DMS153 (cell line): Measurements from ENCODE around the gene PLD5.
"Not testable (repeated sequence)": the region's sequence is repeated elsewhere in the genome, so short reads cannot be mapped to it uniquely, and the experiment has no call there.

Source experiments
- DNase-seq: peaks from one replicate; lab custom pipeline; 2025; lab: John Stamatoyannopoulos, UW

Gene PLD5

GRCh38 chr1:242211254-242212022 is 313.1 kb downstream of the PLD5 start:
- DNase-seq, result no peak

GRCh38 chr1:242210316-242210715 is 314.2 kb downstream of the PLD5 start:
- not testable (repeated sequence) for DNase-seq

GRCh38 chr1:242209063-242209462 is 315.4 kb downstream of the PLD5 start:
- no peak for DNase-seq

- no peak for DNase-seq
Measured at GRCh38 chr1:242208021-242208420, 316.5 kb downstream of the PLD5 start.

GRCh38 chr1:242206994-242207393 is 317.5 kb downstream of the PLD5 start:
- DNase-seq, result no peak

GRCh38 chr1:242205622-242206489 is 318.6 kb downstream of the PLD5 start:
- DNase-seq, result no peak

- DNase-seq, result no peak
Measured at GRCh38 chr1:242203262-242203661, 321.2 kb downstream of the PLD5 start.

GRCh38 chr1:242201090-242201489 is 323.4 kb downstream of the PLD5 start:
- no peak for DNase-seq

- no peak for DNase-seq
Measured at GRCh38 chr1:242199776-242200458, 324.6 kb downstream of the PLD5 start.

- DNase-seq, result no peak
Measured at GRCh38 chr1:242197907-242198820, 326.3 kb downstream of the PLD5 start.

- DNase-seq, result no peak
Measured at GRCh38 chr1:242196914-242197313, 327.6 kb downstream of the PLD5 start.

GRCh38 chr1:242196101-242196500 is 328.4 kb downstream of the PLD5 start:
- DNase-seq, result no peak

GRCh38 chr1:242189591-242189990 is 334.9 kb downstream of the PLD5 start:
- DNase-seq, result no peak

- no peak for DNase-seq
Measured at GRCh38 chr1:242187816-242188215, 336.7 kb downstream of the PLD5 start.

GRCh38 chr1:242187171-242187570 is 337.3 kb downstream of the PLD5 start:
- no peak for DNase-seq

GRCh38 chr1:242185731-242186130 is 338.8 kb downstream of the PLD5 start:
- no peak for DNase-seq

GRCh38 chr1:242184955-242185354 is 339.5 kb downstream of the PLD5 start:
- DNase-seq, result no peak

- not testable (repeated sequence) for DNase-seq
Measured at GRCh38 chr1:242179767-242180166, 344.7 kb downstream of the PLD5 start.

- no peak for DNase-seq
Measured at GRCh38 chr1:242178924-242179708, 345.4 kb downstream of the PLD5 start.

GRCh38 chr1:242178436-242178835 is 346.1 kb downstream of the PLD5 start:
- no peak for DNase-seq

- no peak for DNase-seq
Measured at GRCh38 chr1:242162140-242162539, 362.4 kb downstream of the PLD5 start.
